Smooth muscle cell (in vitro differentiated cells): ENCODE data around the gene NCCRP1. TPM values are rescaled to one million over a fixed set of nuclear protein-coding genes. Genes with fewer than 3 reads are reported as not detected.

ENCODE experiments used
- DNase-seq: peaks from one replicate; lab custom pipeline; 2025; ENCODE audit not compliant: unreplicated experiment; lab: John Stamatoyannopoulos, UW
- H2AFZ ChIP-seq: fragments of 200-600 bp; sonication (generic); 2 replicates; pipeline ENCODE4 v1.6.0; 2016; ENCODE audit warnings: antibody characterized with exemption, low read depth, mild to moderate bottlenecking
- H3F3A ChIP-seq: fragments of 200-600 bp; sonication (generic); 2 replicates; pipeline ENCODE4 v1.6.0; 2017; ENCODE audit warnings: antibody characterized with exemption, low read depth
- H3K27ac ChIP-seq: fragments of 200-600 bp; sonication (generic); 2 replicates; pipeline ENCODE4 v1.5.1; 2016; ENCODE audit warnings: low read depth, mild to moderate bottlenecking
- H3K27me3 ChIP-seq: fragments of 200-600 bp; sonication (generic); 2 replicates; pipeline ENCODE4 v1.6.1; 2016; ENCODE audit warnings: low read depth, mild to moderate bottlenecking
- H3K36me3 ChIP-seq: fragments of 200-600 bp; sonication (generic); 2 replicates; pipeline ENCODE4 v1.5.1; 2016; ENCODE audit warnings: low read depth
- H3K4me1 ChIP-seq: fragments of 200-600 bp; sonication (generic); 2 replicates; pipeline ENCODE4 v1.5.1; 2016; ENCODE audit warnings: low read depth
- H3K4me2 ChIP-seq: fragments of 200-600 bp; sonication (generic); 2 replicates; pipeline ENCODE4 v1.6.0; 2016; ENCODE audit warnings: mild to moderate bottlenecking
- H3K4me3 ChIP-seq: fragments of 200-600 bp; sonication (generic); 2 replicates; pipeline ENCODE4 v1.5.1; 2016; ENCODE audit warnings: mild to moderate bottlenecking
- H3K79me2 ChIP-seq: fragments of 200-600 bp; sonication (generic); 2 replicates; pipeline ENCODE4 v1.6.0; 2016; ENCODE audit warnings: low read depth, mild to moderate bottlenecking
- H3K9ac ChIP-seq: fragments of 200-600 bp; sonication (generic); 2 replicates; pipeline ENCODE4 v1.6.0; 2016; ENCODE audit warnings: low read depth
- H3K9me3 ChIP-seq: fragments of 200-600 bp; sonication (generic); replicated peaks from 2 replicates; pipeline ENCODE4 v1.5.1; 2016; ENCODE audit warnings: low read depth
- H4K20me1 ChIP-seq: fragments of 200-600 bp; sonication (generic); 2 replicates; pipeline ENCODE4 v1.6.0; 2016; ENCODE audit warnings: low read depth
- CTCF ChIP-seq: fragments of 200-600 bp; sonication (generic); IDR thresholded peaks from 2 replicates; pipeline ENCODE4 v1.5.1; 2017; ENCODE audit warnings: borderline replicate concordance, mild to moderate bottlenecking, antibody characterized with exemption; ENCODE audit not compliant: insufficient read depth, poor library complexity, severe bottlenecking
- WGBS: methylation state at CpG from one replicate; pipeline ENCODE4 v1.1.7; 2016; ENCODE audit warnings: low lambda C conversion rate; 5-methylcytosine and 5-hydroxymethylcytosine counted together
- polyA plus RNA-seq: library from polyadenylated mRNA; unstranded; fragments of >200 nt; fragmentation: Nextera tagmentation; extraction: Ambion mirVana; gene quantifications from 2 replicates; pipeline ENCODE4 v1.2.1, GENCODE V29; 2016
- total RNA-seq: library from RNA; depleted of rRNA; stranded (reverse); fragments of >200 nt; gene quantifications from 2 replicates; pipeline ENCODE4 v1.2.3, GENCODE V29; 2014

Gene NCCRP1
- 2.2 and 4.0 TPM in 2 replicates for total RNA-seq
- 1.5 TPM in 2 replicates for polyA plus RNA-seq

- no peaks in the 10 kb centered on the region for H3K79me2 ChIP-seq
- H4K20me1 ChIP-seq: no peaks in the 10 kb centered on the region
- no peak within 1 kb of the TSS for H2AFZ ChIP-seq
- 18% methylated on average over 29 of the region's 51 CpGs for WGBS
- H3F3A ChIP-seq: no peaks in the 10 kb centered on the region
- TF ChIP-seq CTCF: no peak
- no peak within 1 kb of the TSS for H3K9ac ChIP-seq
- H3K36me3 ChIP-seq: no peaks in the 10 kb centered on the region
- H3K27me3 ChIP-seq: peaks cover 28% of the 10 kb centered on the region
- peak within 1 kb of the TSS; percentile 13 for H3K4me3 ChIP-seq
- H3K4me2 ChIP-seq: peak within 1 kb of the TSS; percentile 81
- no peak for DNase-seq
- no peak within 1 kb of the TSS for H3K27ac ChIP-seq
- no peaks in the 10 kb centered on the region for H3K9me3 ChIP-seq
- H3K4me1 ChIP-seq: no peaks in the 10 kb centered on the region
These were observed at the start of gene NCCRP1 for GRCh38 chr19:39196860-39197562. Gene NCCRP1, plus strand, starts transcription at chr19:39196964. Its CDS starts 19 bp downstream, at chr19:39196983.

GRCh38 chr19:39147480-39147879 is 49.3 kb upstream of the NCCRP1 start:
- H3K36me3 ChIP-seq: no peaks in the 10 kb centered on the region
- no peak overlapping the region for H3K27ac ChIP-seq
- TF ChIP-seq CTCF: no peak
- no peak overlapping the region for H3K9ac ChIP-seq
- H2AFZ ChIP-seq: no peak overlapping the region
- H3K79me2 ChIP-seq: peaks cover 84% of the 10 kb centered on the region
- no peak for DNase-seq
- no peaks in the 10 kb centered on the region for H3K27me3 ChIP-seq
- H3K4me3 ChIP-seq: no peak overlapping the region
- no peaks in the 10 kb centered on the region for H3K9me3 ChIP-seq
- peaks cover 15% of the 10 kb centered on the region for H3K4me1 ChIP-seq
- no peak overlapping the region for H3K4me2 ChIP-seq
- H4K20me1 ChIP-seq: peaks cover 92% of the 10 kb centered on the region
- 83% methylated on average over 3 of the region's 3 CpGs for WGBS
- H3F3A ChIP-seq: no peaks in the 10 kb centered on the region

GRCh38 chr19:39148939-39149529 is 47.7 kb upstream of the NCCRP1 start:
- Histone ChIP-seq H3K27ac (no peak overlapping the region), H3K9ac (no peak overlapping the region), H3K79me2 (peaks cover 71% of the 10 kb centered on the region), H3K27me3 (no peaks in the 10 kb centered on the region), H3K4me2 (no peak overlapping the region), H2AFZ (no peak overlapping the region), H3K9me3 (no peaks in the 10 kb centered on the region), H3K4me3 (no peak overlapping the region), H3F3A (no peaks in the 10 kb centered on the region), H4K20me1 (peaks cover 87% of the 10 kb centered on the region), H3K36me3 (no peaks in the 10 kb centered on the region), H3K4me1 (peaks cover 17% of the 10 kb centered on the region)
- WGBS: 98% methylated on average over 10 of the region's 10 CpGs
- no peak for DNase-seq
- TF ChIP-seq CTCF: no peak
